HUES64 (cell line): Measurements from ENCODE around the gene CTDP1.

Source experiments
- H3K27ac ChIP-seq: 2 replicates; pipeline ENCODE4 v1.7.0; 2013; ENCODE audit warnings: low read depth, low read length, inconsistent platforms
- H3K27me3 ChIP-seq: 2 replicates; pipeline ENCODE4 v1.6.1; 2013; ENCODE audit warnings: mild to moderate bottlenecking, low read length; ENCODE audit not compliant: insufficient read depth
- H3K36me3 ChIP-seq: 2 replicates; pipeline ENCODE4 v1.6.1; 2013; ENCODE audit warnings: mild to moderate bottlenecking, low read length; ENCODE audit not compliant: insufficient read depth
- H3K4me1 ChIP-seq: 2 replicates; pipeline ENCODE4 v1.6.1; 2013; ENCODE audit warnings: mild to moderate bottlenecking, low read length, moderate library complexity; ENCODE audit not compliant: insufficient read depth
- H3K4me3 ChIP-seq: 2 replicates; pipeline ENCODE4 v1.5.1; 2013; ENCODE audit warnings: mild to moderate bottlenecking, low read length, moderate library complexity
- H3K9ac ChIP-seq: 2 replicates; pipeline ENCODE4 v1.6.1; 2013; ENCODE audit warnings: mild to moderate bottlenecking, low read depth, low read length
- H3K9me3 ChIP-seq: 2 replicates; pipeline ENCODE4 v1.6.1; 2013; ENCODE audit warnings: low read depth, low read length; ENCODE audit not compliant: insufficient read depth
- WGBS: fragments of 150-250, 120-280 bp; methylation state at CpG from one replicate; pipeline ENCODE4 v1.1.7; 2013; ENCODE audit warnings: missing lambda C conversion rate; 5-methylcytosine and 5-hydroxymethylcytosine counted together

The CTDP1 gene

DNA sequence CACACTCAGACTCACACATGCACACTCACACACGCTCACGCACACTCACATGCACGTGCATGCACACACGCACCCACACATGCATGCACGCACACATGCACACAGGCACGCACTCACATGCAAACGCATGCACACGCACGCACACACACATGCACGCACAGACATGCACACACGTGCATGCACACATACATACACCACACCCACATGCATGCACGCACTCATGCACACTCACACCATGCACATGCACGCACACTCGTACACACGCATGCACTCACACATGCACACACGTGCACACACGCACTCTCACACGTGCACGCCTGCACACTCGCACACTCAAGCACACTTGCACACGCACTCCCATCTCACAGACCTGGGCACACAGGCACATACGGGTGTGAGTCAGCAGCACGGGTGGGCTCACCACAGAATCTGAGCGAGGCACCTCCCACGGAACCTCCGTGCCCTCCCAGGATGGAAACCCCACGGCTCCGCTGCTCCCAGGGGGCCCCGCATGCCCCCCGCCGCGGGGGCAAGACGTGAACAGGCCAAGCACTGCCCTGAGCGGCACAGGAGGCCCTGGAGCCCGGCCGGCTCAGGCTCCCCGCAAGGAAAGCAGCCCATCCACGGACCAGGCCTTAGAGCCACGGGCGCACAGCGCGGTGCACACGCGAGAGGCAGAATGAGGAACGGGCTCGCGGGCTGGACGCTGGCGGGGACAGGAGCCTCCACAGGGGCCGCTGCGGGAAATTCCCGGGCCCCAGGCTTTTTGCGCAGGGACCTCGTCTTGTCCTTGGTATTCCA is 109.7 kb downstream of the CTDP1 start:
- Histone ChIP-seq H3K4me1 (no peaks in the 10 kb centered on the region), H3K36me3 (no peaks in the 10 kb centered on the region), H3K9me3 (no peaks in the 10 kb centered on the region), H3K9ac (no peak overlapping the region), H3K4me3 (no peak overlapping the region), H3K27me3 (peaks cover 74% of the 10 kb centered on the region), H3K27ac (no peak overlapping the region)
- WGBS, result 94% methylated on average over 54 of the region's 54 CpGs

DNA sequence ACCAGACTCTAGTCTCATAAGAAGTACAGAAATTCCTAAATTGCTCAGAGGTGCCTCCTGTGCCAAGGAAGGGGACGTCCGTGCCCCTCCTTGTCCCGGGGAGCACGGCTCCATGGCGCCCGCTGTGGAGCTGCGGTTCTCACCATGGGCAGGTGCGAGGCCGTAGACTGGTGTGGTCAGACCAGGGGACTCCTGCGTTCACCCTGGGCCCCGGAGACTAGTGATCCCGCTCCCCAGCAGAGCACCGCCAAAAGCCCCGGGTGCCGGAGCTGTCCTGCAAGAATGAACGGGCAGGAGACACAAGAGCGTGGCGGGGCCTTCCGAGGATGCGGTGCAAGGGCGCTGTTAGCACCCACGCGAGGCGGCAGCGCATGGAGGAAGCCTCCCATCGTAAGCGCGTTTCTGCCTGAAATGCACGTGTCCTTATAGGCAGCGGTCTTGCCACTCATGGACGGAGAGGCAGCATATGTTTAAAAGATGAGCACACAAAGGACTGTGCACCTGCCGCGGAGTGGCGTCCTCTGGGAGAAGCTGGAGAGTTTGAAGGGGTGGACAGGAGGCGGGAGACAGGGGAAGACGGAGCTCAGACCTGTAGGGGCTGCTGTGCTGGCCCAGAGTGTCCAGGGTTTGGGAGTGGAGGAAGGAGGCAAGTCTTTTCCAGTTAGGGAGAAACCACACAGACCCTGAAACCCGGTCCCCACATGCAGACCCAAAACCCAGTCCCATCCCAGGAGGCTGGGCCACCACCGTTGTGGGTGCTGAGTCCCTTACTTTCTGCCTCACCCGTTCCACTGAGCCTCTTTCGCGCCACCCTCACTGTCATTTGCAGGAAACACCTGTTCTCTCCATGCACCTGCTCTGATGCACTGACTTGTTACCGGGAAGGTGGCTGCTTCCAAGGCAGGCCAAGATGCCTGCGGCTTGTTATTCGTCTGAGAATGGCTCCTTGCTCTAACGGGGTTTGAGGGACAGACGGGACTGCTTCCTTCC is 110.6 kb downstream of the CTDP1 start:
- no peak overlapping the region for H3K9ac ChIP-seq
- no peaks in the 10 kb centered on the region for H3K4me1 ChIP-seq
- H3K27ac ChIP-seq, result no peak overlapping the region
- H3K9me3 ChIP-seq, result no peaks in the 10 kb centered on the region
- no peak overlapping the region for H3K4me3 ChIP-seq
- H3K36me3 ChIP-seq, result no peaks in the 10 kb centered on the region
- peaks cover 65% of the 10 kb centered on the region for H3K27me3 ChIP-seq
- WGBS, result 88% methylated on average over 46 of the region's 46 CpGs

DNA sequence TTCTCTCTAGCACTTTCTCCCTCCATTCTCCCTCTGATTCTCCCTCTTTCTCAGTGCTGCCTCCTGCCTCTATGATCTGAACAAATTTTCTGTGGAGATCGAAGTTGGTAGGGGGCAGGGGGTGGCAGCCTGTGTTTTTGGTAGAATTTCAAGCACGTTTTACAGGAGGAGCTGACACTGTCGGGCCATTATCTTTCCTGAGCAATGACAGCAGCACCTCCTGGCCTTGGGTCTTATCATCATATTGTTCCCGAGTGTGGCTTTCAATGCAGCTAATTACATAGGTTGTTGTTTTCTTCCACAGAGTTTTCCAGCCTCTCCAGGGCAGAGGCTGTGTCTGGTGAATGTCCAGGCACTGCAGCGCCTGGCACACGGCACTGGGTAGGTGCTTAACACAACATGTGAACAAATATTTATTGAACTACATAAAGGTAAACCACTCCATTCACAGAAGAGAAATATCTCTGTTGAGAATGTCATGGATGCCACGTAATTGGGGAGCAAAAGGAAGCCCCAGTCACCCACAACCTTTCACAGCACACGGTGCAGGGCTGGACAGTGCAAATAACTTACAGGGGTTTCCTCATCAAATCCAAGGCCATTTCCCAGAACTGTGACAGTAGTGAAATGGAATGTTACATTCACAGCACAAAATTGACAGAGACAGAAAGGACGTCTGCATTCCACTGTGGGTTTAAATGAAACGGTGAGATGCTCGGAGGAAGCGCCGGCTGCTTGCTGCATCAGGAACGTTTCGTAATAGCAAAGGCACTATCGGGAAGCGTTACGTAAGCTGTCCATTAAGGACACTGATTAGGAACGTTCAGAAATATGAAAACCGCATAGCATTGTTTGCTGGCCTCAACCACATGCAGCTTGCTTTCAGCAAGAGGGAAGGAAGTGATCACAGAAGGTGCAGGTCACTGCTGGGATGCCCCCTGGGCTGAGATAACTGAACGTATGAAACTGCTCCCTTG is 111.7 kb downstream of the CTDP1 start:
- no peak overlapping the region for H3K9ac ChIP-seq
- H3K4me1 ChIP-seq, result no peaks in the 10 kb centered on the region
- H3K36me3 ChIP-seq, result no peaks in the 10 kb centered on the region
- H3K27me3 ChIP-seq, result peaks cover 64% of the 10 kb centered on the region
- no peaks in the 10 kb centered on the region for H3K9me3 ChIP-seq
- 80% methylated on average over 21 of the region's 21 CpGs for WGBS
- no peak overlapping the region for H3K4me3 ChIP-seq
- H3K27ac ChIP-seq, result no peak overlapping the region

DNA sequence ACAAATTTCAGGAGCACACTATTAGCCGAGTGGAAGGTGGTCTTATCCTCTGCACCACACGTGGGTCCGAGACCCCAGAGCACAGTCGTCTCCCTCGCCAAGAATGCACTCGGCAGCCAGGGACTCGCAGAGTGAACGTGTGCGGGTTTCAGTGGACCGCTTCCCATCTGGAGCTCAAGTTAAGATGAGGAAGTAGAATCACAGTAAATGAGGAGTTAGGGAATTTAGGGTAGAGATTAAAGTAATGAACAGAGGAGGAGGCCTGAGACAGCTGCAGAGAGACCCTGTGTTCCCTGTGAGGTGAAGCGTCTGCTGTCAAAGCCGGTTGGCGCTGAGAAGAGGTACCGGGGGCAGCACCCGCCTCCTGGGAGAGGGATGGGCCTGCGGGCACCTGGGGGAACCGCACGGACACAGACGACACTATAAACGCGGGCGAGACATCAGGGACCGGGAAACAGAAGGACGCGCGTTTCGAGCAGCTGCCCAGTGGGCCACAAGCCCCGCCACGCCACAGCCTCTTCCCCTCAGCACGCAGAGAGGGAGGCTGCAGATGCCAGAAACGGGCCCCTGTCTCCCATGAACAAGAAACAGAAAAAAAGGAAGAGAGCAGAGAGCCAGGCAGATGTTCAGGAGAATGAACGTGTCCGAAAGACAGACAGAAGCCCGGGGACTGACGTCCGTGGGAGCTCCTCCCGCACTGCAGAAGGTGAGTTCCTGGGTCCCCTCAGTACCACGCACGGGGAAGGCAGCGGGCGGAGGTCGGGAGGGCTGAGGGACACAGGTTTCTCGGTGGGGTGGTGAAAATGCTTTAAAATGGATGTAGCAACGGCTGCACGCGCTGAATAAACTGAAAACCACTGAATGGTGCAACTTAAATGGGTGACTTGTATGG is 112.7 kb downstream of the CTDP1 start:
- no peak overlapping the region for H3K9ac ChIP-seq
- no peak overlapping the region for H3K4me3 ChIP-seq
- H3K27me3 ChIP-seq, result peaks cover 64% of the 10 kb centered on the region
- no peaks in the 10 kb centered on the region for H3K36me3 ChIP-seq
- H3K27ac ChIP-seq, result no peak overlapping the region
- H3K4me1 ChIP-seq, result no peaks in the 10 kb centered on the region
- WGBS, result 94% methylated on average over 46 of the region's 46 CpGs
- H3K9me3 ChIP-seq, result no peaks in the 10 kb centered on the region

DNA sequence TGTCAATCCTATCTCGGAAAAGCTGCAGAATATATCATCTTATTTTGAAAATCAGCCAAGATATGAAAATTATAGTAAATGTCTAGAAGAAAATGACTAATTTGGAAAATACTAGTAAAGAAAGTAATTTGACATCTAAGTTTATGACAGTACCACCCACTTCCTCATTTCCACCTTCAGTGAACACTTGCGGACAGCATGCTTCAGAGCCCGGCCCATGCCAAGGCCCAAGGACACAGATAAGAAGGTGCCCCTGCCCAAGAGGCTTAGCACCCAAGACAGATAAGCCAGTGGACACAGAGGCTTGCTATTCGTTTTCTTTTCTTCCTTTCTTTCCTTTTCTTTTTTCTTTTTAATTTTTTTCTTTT is 113.4 kb downstream of the CTDP1 start:
- Histone ChIP-seq H3K27ac (no peak overlapping the region), H3K4me1 (no peaks in the 10 kb centered on the region), H3K4me3 (no peak overlapping the region), H3K36me3 (no peaks in the 10 kb centered on the region), H3K9me3 (no peaks in the 10 kb centered on the region), H3K9ac (no peak overlapping the region), H3K27me3 (peaks cover 63% of the 10 kb centered on the region)
- 89% methylated on average over 4 of the region's 4 CpGs for WGBS

DNA sequence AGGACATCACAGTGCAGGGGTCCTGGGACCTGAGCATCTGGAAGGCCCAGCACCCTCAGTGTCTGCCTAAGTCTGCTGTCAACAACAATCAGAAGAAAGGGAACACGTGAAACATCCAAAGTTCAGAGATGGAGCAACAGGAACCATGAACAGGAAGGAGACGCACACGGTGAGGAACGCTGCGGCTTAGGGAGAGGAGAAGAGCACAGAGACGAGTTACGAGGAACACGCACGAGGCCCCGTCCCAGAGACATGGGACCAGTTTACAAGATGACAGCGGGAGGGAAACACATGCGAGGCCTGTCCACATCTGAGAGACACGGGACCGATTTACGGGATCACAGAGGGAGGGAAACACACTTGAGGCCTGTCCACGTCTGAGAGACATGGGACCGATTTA is 115.2 kb downstream of the CTDP1 start:
- Histone ChIP-seq H3K27me3 (peaks cover 63% of the 10 kb centered on the region), H3K9ac (no peak overlapping the region), H3K4me1 (no peaks in the 10 kb centered on the region), H3K27ac (no peak overlapping the region), H3K36me3 (no peaks in the 10 kb centered on the region), H3K4me3 (no peak overlapping the region), H3K9me3 (no peaks in the 10 kb centered on the region)
- WGBS, result 93% methylated on average over 17 of the region's 17 CpGs

DNA sequence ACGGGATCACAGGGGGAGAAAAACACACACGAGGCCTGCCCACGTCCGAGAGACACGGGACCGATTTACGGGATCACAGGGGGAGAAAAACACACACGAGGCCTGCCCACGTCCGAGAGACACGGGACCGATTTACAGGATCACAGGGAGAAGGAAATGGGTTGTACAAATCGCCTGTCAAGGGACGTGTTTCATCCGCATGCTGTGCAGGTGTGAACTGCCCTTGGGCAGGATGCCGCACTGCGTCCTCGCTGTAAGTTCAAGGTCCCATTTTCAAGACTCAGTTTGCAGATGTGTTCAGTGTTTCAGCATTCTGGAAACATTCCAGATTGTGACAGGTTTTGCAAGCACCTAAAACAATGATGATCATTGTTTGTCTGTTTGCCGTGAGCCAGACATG is 115.8 kb downstream of the CTDP1 start:
- no peak overlapping the region for H3K27ac ChIP-seq
- WGBS, result 96% methylated on average over 19 of the region's 19 CpGs
- no peaks in the 10 kb centered on the region for H3K4me1 ChIP-seq
- no peak overlapping the region for H3K4me3 ChIP-seq
- H3K27me3 ChIP-seq, result peaks cover 63% of the 10 kb centered on the region
- H3K9ac ChIP-seq, result no peak overlapping the region
- no peaks in the 10 kb centered on the region for H3K9me3 ChIP-seq
- H3K36me3 ChIP-seq, result no peaks in the 10 kb centered on the region

DNA sequence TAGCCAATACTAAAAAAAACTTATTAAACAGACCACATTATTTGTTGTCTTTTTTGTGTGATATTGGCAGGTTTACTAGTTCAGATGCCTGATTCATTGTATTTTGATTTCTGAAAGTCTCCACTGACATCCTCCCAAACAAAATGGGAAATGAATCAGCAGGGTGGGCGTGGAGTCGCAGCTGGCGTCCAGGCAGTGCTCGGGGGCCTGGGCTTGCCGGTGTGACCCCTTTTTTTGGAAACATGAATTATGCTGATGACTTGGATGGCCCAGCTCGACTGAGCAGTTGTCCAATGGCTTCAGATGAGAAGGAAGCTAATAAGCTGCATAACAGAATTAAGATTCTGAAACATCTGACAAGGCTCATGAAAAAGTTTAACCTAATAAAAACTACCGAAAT is 116.4 kb downstream of the CTDP1 start:
- Histone ChIP-seq H3K27ac (no peak overlapping the region), H3K36me3 (no peaks in the 10 kb centered on the region), H3K27me3 (peaks cover 63% of the 10 kb centered on the region), H3K4me1 (no peaks in the 10 kb centered on the region), H3K4me3 (no peak overlapping the region), H3K9ac (no peak overlapping the region), H3K9me3 (no peaks in the 10 kb centered on the region)
- WGBS, result 87% methylated on average over 6 of the region's 7 CpGs

DNA sequence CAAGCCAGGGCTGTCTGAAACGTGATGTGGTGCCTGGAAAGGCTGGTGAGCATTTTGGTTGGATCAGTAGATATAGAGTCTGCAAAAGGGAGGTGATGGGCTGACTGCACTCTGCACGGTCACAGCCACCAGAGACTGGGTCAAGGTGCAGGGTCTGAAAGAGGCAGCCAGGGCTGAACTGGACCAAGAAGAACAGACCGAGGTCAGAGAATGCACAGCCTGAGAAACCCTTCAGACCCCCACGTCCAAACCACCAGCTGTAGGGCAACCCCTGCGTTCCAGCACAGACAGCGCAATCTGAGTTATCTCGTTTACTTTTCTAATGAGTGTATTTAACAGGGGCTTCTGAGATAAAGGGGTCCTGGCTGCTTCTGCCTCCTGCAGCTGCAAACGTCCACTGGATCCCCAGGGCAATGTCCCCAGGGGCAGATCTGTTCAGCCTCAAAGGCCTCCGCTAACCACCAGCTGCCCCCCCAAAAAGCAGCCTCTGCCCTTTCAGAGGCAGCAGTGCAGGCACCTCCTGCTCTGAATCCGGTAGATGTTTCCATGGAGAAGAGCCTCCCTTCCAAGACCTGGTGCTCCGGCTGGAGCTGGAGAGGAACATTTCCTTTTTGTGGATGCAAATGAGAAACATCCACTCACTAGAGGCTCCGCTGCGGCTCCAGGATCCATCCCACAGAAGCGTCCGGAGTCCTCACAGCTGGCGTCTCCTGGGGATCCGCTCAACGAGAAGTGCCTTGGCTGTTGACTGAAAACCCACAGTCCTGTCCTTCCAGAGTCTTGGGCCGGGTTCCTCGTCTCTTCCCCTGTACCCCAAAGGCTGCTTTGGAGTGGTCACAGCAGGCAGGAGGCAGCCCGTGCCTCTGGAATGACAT is 117.2 kb downstream of the CTDP1 start:
- 76% methylated on average over 21 of the region's 21 CpGs for WGBS
- H3K9me3 ChIP-seq, result no peaks in the 10 kb centered on the region
- H3K27me3 ChIP-seq, result peaks cover 58% of the 10 kb centered on the region
- no peak overlapping the region for H3K4me3 ChIP-seq
- H3K9ac ChIP-seq, result no peak overlapping the region
- no peaks in the 10 kb centered on the region for H3K4me1 ChIP-seq
- no peak overlapping the region for H3K27ac ChIP-seq
- H3K36me3 ChIP-seq, result no peaks in the 10 kb centered on the region
